Measurements from ENCODE around the gene E2F4.

GRCh38 chr16:67158637-67159600 is 33.0 kb upstream of the E2F4 start:
- TF ChIP-seq CTCF (conservative IDR thresholded peaks at IDR 0.05) (no peak), ZFX (IDR thresholded peaks at IDR 0.05) (no peak)
